ENCODE measurements around the gene FKBP8.

GRCh38 chr19:18494267-18494607, 49.1 kb downstream of the FKBP8 start:
- TF ChIP-seq CTCF (IDR thresholded peaks at IDR 0.05) (no peak), POLR2A (IDR thresholded peaks at IDR 0.05) (no peak)

All from adrenal gland (tissue), 5 donors.